Measurements from ENCODE around the gene TXLNA.

The TXLNA gene

GRCh38 chr1:32186077-32186476, 6.6 kb downstream of the TXLNA start:
- DNase-seq = no peak

DNA sequence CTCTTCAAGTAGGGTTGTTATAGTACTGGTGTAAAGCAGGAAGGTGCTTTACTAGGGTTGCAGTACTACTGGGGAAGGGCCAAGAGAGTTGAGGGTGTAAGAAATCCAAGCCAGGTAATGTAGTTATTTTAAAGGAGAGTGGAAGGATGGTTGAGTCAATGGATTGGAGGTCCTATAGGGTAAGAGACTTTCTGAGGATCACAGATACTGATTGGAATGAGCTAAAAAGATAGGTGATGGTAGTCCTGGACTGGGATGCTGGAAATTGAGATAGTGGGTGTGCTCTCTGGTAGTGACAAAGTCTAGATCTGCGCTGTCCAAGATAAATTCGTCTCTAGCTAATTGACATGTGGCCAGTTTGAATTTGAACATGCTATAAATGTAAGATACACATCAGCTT, 7.0 kb downstream of the TXLNA start:
- DNase-seq = no peak

DNA sequence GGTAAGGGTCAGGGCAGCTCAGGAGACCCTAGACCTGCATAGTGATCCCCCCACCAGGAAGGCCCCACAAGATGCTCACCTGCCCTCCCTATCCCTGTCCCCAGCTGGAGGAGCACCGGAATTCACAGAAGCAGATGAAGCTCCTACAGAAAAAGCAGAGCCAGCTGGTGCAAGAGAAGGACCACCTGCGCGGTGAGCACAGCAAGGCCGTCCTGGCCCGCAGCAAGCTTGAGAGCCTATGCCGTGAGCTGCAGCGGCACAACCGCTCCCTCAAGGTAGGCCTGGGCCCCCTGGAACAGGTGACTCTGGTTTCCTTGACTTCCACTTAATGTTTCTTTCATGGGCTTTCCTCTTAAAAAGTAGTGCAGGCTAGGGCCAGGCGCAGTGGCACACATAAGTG, 8.4 kb downstream of the TXLNA start:
- no peak for DNase-seq

DNA sequence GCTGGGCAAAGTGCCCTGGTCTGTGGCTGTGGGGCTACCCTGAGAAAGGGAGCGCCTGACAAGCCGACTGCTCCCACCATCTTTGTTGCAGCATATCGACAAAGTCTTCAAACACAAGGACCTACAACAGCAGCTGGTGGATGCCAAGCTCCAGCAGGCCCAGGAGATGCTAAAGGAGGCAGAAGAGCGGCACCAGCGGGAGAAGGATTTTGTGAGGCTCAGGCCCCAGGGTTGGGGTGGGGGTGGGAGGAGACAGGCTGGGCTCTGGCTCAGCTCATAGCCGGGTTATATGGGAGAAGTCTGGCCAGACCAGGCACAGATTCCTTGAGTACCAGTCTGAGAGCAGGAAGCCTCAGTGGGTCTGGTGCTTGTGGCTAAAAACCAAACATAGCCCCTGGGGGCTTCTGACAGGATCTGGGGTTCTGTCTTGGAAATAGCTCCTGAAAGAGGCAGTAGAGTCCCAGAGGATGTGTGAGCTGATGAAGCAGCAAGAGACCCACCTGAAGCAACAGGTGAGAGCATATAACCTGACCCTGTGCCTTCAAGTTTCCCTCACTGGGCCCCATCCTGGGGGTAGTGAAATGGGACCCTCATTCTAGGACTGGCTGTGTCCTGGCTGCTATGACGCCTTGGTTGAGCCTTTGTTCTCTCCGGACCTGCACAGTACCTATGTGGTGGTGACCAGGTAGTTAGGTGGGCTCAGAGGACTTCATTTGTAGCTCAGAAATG, 12.9 kb downstream of the TXLNA start:
- no peak for DNase-seq

- DNase-seq = no peak
Measured at GRCh38 chr1:32194984-32195383, 15.5 kb downstream of the TXLNA start.

DNA sequence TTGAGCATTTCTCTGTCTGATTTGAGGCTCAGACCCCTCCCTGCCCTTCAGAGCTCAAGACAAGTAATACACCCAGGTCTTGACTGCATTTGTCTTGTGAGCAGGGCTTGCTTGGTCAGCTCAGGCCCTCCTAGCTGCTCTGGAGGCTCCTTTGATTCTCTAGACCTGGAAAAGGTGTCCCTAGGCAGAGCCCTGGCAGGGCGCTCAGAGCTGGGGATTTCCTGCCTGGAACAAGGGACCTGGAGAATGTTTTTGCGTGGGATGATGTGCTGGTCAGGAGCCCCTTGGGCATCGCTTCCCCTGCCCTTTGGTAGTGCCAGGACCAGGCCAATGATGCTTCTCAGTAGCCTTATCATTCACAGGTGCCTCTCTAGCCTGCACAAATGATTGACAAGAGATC, 16.1 kb downstream of the TXLNA start:
- DNase-seq = no peak

- no peak for DNase-seq
Measured at GRCh38 chr1:32195972-32196823, 16.7 kb downstream of the TXLNA start.

DNA sequence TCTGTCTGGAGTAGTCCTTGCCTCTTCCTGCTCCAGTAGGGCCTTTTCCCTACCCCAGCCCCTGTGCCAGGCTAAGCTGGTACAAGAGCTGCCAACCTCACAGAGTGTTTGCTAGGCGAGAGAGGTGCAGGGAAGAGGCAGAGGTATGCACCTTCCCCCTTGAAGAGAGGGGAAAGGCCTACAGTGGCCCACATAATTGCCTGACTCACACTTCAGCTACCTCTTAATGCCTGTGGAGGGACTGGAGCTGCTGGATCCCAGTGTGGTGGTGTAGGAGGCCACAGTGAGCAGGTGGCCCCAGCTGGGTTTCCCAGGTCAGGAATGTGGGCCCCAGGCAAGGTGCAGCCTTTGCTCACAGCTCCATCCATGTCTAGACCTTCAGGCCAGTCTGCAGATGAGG, 17.6 kb downstream of the TXLNA start:
- no peak for DNase-seq

GRCh38 chr1:32197837-32198236, 18.4 kb downstream of the TXLNA start:
- no peak for DNase-seq

DNA sequence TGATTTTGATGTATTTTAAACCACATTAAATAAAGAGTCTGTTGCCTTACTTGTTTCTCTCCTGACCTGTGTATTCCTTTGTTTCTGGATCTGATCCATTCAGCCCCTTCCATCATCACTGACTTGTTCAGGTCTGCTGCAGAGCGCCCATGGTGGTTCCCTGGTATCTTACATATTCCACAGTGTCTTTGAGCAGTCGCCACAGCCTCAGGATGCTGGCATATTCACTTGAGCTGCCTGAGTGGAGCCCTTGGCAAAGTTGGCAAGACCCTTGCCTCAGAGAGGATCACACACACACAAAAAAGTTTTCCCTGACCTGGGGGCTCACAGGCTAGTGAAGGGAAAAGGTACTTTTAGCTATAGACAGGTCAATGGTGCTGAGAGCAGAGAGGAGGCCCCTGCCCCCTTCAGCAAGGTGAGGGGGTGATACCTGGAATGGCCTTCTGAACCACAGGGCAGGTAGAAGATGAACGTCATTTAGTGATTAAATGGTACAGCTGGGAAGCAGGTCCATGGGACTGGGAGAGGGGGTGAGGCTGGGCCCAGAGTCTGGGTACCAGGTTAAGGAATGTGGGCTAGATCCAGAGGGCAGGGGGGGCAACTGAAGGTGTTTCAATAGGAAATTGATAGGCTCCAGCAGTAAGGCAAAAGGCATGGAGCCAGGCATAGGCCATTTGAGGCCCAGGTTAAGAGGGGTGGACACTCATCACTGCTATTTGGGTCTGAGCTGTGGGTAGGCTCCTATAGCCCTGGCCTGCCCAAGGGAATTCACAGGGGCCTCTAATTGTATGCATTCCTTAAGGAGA, 19.0 kb downstream of the TXLNA start:
- DNase-seq = no peak

DNA sequence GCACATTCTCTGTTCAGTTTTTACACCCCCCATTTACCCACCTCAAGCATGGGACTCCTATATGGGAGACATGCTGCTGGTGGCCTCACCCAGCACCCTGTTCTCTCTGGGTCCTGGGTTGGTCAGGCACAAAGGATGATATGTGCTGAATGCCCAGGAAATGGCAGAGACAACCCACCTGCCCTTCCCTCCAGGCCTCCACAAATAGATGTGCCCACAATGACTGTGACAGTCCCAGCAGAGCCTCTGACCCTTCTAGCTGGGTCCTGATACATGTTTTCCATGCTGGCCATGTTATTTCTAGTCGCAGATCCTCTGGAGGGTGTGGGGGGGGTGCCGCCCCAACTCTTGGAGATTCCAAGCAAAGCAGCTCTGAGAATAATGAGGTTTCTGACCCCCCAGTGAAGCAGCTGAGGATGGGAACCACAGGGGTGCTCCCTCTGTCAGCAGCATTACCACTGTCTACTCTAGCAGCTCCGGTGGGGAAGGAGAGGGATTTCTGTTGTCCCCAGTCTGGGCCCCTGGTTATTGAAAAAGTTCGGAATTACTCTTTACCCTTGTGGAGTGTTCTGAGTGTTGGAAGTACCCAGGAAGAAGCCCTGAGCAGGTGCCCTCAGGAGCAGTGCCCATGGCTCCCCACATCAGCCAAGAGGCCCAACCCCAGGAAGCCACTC, 19.7 kb downstream of the TXLNA start:
- no peak for DNase-seq

- no peak for DNase-seq
Measured at GRCh38 chr1:32199717-32200072, 20.2 kb downstream of the TXLNA start.

GRCh38 chr1:32200226-32201010, 20.9 kb downstream of the TXLNA start, which contains the start of gene CCDC28B:
Gene CCDC28B, plus strand, starts transcription at chr1:32200595. Its CDS starts 1,341 bp downstream, at chr1:32201936.
- DNase-seq = peak; percentile 42

DNA sequence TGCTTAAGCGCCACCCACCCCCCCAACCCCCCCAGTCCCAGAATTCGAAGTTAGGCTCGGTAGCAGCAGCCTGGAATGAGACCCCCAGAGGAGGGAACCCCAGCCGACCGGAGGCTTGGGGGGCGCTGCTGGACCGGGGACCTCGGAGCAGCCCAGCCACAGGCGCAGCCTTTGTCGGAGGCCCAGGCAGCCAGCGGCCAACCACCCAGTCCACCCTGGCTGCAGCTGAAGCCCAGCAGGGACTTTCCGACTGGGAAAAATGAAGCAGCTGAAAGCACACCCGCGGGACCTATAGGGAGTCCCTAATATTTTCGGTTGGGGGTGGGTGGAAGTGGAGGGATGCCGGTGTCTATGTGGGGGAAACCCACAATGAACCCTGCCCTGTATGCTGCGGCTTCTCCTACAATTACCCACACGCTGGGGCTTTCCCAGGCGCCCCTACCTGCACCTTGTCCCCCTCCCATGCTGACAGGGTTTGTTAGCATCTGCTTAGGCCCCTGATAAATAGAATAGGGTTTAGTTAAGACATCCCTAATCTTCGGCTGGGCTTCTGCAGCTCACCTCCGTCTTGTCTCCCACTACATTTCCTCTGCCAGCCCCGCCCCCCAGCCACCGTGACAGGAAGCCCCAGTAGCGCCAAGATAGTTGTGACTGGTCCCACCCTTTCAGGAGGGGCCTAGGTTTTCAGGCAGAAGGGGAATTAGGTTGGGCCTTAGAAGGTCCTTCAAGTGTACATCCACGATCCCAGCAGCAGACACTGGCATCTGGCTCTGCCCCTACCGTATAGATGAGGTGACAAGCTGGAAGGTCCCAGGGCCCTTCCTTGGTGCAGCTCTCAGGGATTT, 21.8 kb downstream of the TXLNA start:
- DNase-seq = peak; percentile 71

DNA sequence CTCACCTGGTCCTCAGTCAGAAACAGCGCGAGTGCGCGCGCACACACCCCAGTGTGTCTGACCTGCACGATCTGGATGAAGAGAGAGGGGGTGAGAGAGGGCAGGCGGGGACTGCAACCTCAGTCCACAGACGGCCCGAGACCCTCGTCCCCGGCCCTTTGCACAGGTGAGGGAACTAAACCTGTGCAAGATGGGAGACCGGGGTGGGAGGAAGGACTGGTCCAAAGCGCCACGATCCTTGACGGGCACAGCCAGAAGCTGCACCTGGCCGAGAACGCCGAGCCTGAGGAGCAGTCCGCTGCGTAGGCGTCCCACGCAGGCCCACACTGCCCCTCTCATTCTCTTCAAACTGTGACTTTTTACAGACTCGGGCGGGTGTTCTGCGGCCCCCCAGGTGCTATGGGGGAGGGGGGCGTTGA, 25.5 kb downstream of the TXLNA start:
- no peak for DNase-seq

DNA sequence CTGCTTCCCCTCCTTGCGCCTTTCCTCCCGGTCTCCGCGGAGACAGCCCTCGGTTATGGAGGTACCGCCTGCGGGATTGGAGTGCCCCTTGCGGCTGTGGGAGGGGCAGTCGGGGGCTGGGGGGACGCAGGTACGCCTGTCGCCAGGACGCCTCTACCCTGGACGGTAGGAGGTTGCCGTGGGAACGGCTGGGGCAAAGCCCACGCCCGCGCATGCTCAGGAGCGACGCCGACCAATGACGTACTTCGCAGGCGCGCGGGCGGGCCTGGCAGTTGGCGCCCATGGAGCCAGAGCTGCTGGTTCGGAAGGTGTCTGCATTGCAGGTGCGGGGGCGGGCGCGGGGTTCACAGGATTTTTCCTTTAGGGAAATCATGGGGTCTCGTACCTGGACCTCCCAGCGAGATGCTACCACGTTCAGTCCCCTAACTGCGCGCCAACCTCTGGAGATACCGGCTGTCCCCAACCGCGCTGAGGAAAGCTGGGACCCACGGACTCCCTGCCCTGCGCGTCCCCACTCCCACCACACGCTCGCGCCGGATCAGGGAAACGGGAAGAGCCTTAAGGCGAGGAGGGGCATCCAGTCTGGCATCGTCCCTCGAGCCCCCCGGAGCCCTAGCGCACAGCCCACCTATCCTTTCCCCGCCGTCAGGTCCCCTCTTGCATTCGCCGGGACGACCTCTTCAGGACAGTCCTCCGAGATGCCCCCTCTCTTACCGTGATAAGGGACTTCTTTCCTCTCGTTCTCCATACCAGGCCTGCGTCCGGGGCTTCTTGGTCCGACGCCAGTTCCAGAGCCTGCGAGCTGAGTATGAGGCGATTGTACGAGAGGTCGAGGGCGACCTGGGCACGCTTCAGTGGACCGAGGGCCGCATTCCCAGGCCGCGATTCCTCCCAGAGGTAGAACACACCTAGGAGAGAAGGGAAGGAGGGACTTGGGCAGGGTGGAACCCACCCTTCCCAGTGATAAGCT, 26.2 kb downstream of the TXLNA start, which contains the start of gene IQCC:
IQCC (plus strand) TSS at position 271 of the 970 bp plus-strand sequence; CDS start at position 282, 11 bp downstream.
- DNase-seq = peak; percentile 83

GRCh38 chr1:32208469-32208868, 29.0 kb downstream of the TXLNA start:
- no peak for DNase-seq

DNA sequence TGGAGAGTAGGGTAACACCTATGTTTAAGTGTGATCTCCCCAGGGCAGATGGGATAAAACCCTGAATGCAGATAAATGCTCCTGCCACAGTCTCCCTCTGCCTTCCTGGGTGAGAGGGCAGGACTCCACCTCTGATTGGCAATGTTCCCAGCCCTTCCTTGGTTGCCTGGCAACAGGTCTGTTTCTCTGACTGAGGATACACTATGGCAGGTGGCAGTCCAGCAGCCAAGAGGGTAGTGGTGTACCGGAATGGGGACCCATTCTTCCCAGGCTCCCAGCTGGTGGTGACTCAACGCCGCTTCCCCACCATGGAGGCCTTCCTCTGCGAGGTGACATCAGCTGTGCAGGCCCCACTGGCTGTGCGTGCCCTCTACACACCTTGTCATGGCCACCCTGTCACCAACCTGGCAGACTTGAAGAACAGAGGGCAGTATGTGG, 29.4 kb downstream of the TXLNA start, which contains the start of gene DCDC2B:
DCDC2B (plus strand) TSS at position 199 of the 438 bp plus-strand sequence; CDS start at position 204, 5 bp downstream.
- no peak for DNase-seq
